Right renal pelvis (tissue), 4 donors: Measurements from ENCODE around the gene CNKSR3. TPM values are rescaled to one million over a fixed set of nuclear protein-coding genes. Genes with fewer than 3 reads are reported as not detected.

ENCODE experiments used
- DNase-seq, 4 donors: peaks; one replicate each; pipeline ENCODE4 v3.0.0-alpha.2; 2013; ENCODE audit warnings: low read depth in 4 of 4, low spot score in 3 of 4, missing footprints in 1 of 4
- polyA plus RNA-seq, 4 donors: library from polyadenylated mRNA; unstranded; fragments of 120-200 nt; gene quantifications; one replicate each; pipeline ENCODE4 v1.2.1, GENCODE V29; 2013; ENCODE audit not compliant: insufficient read length in 4 of 4

CNKSR3 gene
- polyA plus RNA-seq, 4 donors = 56.9 to 64.0 (median 64.0) TPM

GRCh38 chr6:154458565-154459470, 51.7 kb downstream of the CNKSR3 start:
- DNase-seq = no peak

GRCh38 chr6:154457881-154458284, 52.6 kb downstream of the CNKSR3 start:
- no peak for DNase-seq

DNA sequence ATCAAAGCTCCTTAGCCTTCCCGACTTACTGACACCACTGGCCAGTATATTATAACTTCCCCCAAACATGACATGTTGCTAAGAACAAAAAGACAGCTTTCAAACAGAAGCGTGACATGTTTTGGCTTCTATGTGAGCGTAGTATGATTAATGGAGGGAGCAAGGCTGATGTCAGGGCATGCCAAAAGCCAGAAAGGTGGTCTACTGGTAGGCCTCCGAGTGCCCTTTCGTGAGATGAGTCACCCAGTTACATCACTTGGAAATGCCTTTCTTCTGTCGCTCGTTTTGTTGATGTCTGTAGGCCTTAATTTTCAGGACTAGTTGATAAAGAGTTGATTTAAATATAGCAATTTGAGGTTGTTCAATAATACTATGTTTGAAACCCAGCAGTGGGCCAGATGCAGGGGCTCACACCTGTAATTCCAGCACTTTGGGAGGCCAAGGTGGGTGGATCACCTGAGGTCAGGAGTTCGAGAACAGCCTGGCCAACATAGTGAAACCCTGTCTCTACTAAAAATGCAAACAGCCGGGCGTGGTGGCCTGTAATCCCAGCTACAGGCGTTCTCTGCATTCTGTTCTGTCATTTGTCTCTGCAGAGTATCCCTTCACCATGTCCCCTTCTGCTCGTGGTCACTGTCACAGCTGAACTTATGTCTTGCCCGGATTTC, 53.3 kb downstream of the CNKSR3 start:
- DNase-seq = no peak

DNA sequence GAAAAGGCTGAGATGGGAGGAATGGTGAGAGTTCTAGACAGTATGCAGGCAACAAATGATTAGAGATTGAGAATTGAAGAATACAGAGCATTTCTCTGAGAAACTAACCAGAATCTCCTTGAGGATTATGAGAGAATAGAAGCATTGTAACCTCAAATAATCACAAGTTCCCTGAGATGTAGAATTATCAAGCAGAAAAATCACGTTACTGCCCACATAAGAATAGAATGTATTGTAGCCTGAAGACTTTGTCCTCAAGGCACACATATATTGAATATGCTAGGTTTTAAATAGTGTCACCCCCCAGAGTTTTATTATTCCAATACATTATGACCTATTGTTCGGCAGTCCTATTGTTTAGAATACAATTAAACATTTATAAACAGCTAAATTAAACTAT, 57.2 kb downstream of the CNKSR3 start:
- no peak for DNase-seq

DNA sequence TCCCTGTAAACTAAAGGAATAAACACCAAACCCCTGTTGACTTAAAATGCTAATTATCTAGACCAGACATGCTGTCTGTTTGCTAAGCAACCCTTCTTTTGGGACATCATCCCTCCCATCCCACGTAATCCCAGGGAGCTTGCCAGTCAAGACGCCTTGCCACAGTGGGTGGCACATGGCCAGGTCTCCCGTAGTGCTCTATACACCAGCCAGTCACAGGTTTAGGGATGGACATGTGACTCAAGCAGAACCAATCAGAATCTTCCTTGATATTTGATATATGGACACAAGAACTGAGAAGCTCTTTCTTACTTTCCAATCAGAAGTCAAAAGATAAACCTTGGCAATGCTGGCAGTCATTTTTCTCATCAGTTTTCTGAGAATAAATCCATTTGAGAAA, 60.0 kb downstream of the CNKSR3 start:
- no peak for DNase-seq

DNA sequence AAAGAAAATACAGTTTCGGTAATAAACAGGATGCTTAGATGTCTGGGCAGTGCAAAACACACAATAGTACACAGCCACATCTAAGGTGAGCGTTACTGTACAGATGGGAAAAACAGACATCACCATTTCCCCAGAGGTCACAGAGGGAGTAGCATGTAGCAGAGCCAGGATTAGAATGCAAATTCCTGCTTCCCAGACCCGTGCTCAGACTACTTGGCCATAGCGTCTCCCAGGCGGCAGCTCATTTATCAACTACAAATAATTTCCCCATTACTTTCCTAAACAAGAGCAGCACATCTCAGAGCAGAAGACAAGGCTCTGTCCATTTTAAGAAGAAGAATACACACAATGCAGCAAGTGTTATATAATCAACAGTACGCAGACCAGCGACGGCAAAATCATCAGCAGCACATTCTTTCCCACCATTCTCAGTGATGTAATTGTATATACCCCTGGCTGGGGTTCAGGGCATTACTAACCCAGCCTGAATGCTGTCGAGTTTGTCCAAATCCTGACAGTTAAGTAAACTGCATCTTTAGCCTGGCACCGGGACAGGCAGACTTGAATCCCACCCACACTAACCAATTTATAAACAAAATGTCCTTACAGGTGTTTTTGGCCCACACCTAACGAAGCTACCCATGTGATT, 61.9 kb downstream of the CNKSR3 start:
- no peak for DNase-seq

DNA sequence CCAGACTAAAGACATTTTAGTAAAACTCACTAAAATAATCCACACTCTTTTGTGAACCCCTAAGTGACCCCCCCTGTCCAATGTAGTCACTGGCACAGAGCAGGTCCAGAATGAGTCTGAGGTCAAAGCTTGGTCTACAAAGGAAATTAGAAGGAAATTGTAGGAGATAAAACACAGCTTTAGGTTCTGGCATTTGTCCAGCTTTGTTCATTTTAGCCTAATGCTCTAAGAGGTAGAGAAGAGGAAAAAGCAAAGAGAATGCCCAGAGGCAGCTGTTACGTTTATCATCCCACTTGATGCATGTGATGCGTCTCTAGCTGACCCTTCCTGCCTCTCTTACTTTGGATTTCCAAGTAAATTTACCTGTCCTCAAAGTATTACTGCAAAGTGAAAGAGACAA, 62.5 kb downstream of the CNKSR3 start:
- no peak for DNase-seq

DNA sequence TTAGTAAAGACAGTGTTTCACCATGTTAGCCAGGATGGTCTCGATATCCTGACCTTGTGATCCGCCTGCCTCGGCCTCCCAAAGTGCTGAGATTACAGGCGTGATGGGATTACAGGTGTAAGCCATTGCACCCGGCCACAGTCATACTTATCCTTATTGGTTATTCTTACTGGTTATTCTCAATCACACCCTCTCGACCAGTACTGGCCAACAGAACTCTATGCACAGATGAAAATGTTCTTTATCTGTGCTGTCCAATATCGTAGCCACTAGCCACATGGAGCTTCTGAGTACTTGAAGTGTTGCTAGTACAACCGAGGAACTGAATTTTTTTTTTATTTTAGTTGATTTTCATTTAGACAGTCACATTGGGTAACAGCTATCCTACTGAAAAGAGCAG, 63.5 kb downstream of the CNKSR3 start:
- DNase-seq = no peak

GRCh38 chr6:154445417-154445816, 65.1 kb downstream of the CNKSR3 start:
- DNase-seq = no peak

DNA sequence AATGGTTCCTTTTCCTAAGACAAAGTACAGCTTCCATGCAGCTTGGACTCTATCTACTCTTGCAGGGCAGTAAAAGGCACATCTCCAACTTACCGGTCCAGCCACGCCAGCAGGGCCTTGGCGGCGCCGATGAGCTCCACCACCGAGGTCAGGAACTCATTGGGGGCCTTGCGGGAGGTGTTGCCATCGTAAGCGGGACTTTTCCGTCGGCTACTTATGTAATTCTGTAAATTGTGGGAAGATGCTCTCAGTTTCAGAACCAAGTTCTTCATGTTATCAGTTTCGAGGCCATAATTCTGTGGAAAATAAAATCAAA, 68.5 kb downstream of the CNKSR3 start:
- no peak for DNase-seq

GRCh38 chr6:154440422-154441043, 70.0 kb downstream of the CNKSR3 start:
- DNase-seq = no peak

DNA sequence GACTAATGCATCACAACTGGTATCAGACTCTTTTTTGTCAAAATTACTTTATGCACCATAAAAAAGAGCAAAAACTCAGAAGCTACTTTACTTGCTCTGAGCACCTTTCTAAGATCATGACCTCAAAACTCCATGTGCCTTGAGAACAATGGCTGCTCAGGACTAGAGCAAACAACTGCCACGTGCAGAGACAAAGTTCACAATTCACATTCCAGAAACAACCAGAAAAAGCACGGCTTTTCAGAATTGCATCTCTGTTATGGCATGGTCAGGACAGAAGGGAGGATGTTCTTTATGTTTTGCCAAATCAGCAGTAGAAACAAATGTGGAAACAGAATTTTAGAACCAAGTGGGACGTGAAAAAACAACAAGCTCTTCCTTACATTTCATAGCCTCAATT, 70.5 kb downstream of the CNKSR3 start:
- no peak for DNase-seq

DNA sequence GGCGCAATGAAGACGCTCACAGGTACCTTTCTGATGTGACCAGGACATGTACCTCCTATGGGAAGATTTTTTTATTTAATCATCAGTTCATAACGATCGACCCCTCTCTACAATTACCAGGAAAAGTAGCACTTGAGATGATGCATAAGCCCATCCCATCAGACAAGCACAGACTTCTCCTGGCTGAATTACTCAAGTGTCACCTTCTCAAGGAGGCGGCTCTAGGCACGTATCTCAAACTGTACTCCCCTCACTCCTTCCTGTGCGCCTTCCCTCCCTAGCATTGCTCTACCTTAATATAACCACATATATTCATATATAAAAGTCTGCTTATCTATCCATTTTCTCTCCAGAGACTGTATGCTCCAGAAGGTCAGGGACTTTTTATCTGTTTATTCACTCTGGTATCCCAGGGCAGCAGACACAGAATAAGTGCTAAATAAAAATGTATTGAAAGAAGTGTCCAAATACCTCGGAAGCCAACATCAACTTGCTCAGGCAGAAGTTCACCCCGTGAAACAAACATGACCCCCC, 71.5 kb downstream of the CNKSR3 start:
- no peak for DNase-seq

DNA sequence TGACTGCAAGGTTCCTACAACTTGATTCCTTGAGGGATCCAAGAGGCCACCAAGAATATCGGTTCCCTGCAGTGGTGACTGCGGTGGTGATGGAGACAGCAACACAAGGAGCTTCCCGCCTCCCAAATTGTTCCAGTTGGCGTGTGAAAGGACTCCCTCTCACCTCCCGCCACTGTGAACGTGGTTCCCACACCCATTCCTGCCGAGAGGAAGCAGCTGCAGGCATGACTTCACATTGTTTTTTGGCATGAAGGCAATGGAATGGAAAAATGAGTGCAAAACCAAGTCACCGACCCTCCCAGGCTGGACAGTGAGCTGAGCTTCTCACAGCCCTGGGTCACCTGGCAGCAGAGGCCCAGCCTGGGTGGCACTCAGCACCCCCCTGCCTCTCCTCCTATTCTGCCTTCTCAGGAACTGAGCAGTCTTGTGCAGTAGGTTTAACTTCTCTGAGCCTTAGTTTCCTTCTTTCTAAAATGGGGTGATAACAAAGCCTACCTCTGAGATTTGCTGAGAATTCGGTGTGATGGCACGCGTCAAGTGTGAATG, 75.0 kb downstream of the CNKSR3 start:
- DNase-seq = no peak

GRCh38 chr6:154434662-154435061, 75.8 kb downstream of the CNKSR3 start:
- DNase-seq = no peak

DNA sequence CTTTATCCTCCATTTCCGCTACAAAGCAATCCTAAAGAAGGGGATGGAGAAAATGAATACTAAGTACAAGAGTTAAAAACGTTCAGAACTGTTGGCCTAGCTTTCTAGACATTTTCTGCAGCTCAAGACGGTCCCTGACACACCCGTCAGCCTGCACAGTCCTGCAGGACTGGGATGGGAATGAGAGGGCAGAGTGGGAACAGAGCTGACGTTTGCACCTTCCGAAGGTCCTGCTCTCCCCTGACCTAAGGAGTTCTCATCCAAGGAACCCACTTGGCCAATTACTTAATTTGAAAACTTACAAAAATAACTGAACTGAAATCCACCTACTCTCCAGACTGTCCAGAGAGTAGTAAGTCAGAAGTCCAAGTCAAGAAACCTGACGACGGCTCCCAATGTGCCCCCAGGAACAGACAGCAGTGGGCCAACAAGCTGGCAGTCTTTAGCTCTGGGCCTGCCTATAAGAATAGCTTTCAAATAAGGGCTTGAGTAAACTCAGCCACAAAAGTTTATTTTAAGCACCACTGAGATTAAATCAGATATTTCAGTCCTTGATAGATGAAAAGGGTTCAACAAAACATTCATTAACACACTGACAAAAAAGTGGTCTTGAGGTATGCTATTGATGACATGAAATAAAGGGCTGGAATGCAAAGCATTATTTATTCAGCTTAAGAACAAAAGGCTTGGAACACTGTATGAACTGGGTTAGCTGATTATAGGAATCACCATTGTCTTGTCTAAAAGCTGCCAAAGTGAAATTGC, 76.8 kb downstream of the CNKSR3 start:
- no peak for DNase-seq

- DNase-seq = no peak
Measured at GRCh38 chr6:154432533-154433476, 77.7 kb downstream of the CNKSR3 start.

DNA sequence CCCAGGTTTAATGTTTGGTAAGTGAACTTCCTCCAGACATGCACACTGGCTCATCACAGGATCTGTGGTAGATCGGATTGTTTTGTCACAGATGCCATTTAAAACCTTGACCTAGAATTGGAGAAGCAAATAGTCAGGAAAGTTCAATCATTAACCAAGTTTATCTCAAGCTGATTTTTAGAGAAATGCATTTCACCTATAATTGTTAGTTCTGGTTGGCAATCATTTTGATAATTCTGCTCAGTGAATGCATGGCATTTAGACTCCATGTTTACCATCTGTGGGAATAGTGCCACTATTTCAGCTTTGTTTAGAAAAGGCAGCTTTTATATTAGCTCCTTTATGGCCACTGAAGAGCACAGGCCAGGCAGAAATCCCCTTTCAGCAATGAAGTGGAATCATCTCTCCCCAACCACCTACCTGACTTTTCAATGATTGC, 80.0 kb downstream of the CNKSR3 start:
- no peak for DNase-seq

DNA sequence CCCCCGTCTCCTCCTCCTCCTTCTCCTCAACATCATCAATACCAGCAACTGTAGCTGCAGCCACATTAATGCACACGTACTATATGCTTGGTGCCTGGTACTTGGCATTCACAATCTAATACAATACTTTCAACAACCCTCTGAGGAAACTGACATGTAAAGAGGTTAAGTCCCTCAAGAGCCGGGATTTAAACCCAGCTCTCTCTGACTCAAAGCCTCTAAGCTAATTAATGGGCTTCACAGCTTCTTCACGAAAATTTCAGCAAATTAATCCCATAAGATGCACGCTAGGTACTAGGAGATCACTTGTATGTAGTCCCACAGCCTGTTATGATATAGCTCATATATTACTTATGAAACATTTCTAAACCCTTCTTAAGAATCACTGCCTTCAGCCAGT, 80.8 kb downstream of the CNKSR3 start:
- DNase-seq = no peak
